ENCODE measurements around the gene SND1.

Gene SND1

DNA sequence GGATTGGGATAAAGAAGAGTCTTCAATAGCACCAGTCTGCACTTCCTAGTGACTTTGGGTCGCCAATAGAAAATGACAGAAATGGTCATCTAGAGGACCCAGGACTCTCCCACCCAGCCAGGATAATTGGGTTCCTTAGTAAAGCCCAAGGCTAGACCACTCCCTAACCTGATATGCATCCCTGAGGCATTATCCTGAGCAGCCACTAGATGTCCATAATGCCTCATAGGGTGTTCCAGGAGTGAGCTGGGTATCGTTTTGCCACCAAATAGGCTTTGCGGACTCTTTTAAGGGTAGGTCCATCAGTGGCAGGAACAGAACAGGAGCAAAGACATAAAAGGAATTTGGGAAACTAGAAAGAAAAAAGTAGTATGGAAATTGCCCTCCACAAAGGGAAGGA, 383.7 kb downstream of the SND1 start:
- Histone ChIP-seq H3K4me3 (ENCODE audit: low read depth, low read length) (no peak overlapping the region), H3K4me1 (ENCODE audit: control insufficient read depth, insufficient read depth, low read length) (peaks cover 6% of the 10 kb centered on the region)

DNA sequence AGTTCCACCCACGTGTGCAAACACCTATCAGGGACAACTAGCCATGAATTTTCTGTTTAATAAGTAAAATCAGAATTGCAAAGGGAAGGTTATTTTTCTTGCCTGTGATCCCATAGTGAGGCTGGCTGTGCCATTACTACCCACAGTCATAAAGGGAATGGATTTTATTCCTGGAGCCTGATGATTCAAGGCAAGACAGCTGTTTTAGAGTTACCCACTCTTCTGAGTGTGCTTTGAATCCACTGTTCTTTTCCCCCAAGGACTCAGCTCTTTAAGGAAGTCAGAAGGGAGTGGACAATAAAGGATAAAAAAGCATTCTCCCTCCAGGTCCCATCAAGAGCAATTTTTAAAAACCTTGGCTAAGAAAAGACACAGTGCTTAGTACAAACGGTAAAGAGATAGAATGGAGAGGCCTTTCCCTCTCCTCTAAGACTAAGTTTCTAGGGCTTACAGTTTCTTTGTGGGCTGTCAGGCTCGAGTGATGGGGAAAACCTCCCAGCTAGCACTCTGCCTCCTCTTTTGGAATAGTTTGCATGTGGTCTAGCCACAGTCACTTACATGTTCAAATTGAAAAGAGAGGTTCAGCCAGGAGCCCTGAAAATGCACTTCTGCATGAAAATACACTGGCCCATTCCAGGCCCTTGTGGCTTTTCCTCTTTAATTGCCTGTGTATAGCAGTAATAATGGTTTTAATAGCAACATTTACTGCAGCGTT, 384.4 kb downstream of the SND1 start:
- H3K27ac ChIP-seq (ENCODE audit: low read depth, low read length) = no peak overlapping the region
- no peak overlapping the region for H3K4me3 ChIP-seq (ENCODE audit: low read depth, low read length)
- H3K4me1 ChIP-seq (ENCODE audit: control insufficient read depth, insufficient read depth, low read length) = peaks cover 6% of the 10 kb centered on the region
- no peak overlapping the region for H3K9ac ChIP-seq (ENCODE audit: low read depth, low read length)
- H3K36me3 ChIP-seq (ENCODE audit: control insufficient read depth, insufficient read depth, low read length) = no peaks in the 10 kb centered on the region
- H3K27me3 ChIP-seq (ENCODE audit: control insufficient read depth, insufficient read depth, low read length) = peaks cover 21% of the 10 kb centered on the region
- no peaks in the 10 kb centered on the region for H3K9me3 ChIP-seq (ENCODE audit: control insufficient read depth, insufficient read depth, low read length)

More for the DNA sequence above, 383.7 kb downstream of the SND1 start:
- Histone ChIP-seq H3K9ac (ENCODE audit: low read depth, low read length) (no peak overlapping the region), H3K36me3 (ENCODE audit: control insufficient read depth, insufficient read depth, low read length) (no peaks in the 10 kb centered on the region), H3K27ac (ENCODE audit: low read depth, low read length) (no peak overlapping the region), H3K27me3 (ENCODE audit: control insufficient read depth, insufficient read depth, low read length) (peaks cover 21% of the 10 kb centered on the region), H3K9me3 (ENCODE audit: control insufficient read depth, insufficient read depth, low read length) (no peaks in the 10 kb centered on the region)

DNA sequence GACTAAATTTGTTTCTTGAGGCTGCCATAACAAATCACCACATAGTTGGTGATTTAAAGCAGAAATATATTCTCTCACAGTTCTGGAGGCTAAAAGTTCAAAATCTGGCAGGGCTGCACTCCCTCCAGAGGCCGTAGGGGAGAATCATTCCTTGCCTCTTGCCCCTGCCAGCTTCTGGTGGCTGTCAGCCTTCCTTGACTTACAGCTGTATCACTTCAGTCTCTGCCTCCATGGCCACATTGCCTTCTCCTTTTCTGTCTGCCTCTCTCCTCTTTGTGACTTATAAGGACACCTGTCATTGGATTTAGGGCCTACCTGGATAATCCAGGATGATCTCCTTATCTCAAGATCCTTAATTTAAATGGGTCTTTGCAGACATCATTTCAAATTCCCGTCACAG, 385.1 kb downstream of the SND1 start:
- Histone ChIP-seq H3K27me3 (ENCODE audit: control insufficient read depth, insufficient read depth, low read length) (peaks cover 17% of the 10 kb centered on the region), H3K4me1 (ENCODE audit: control insufficient read depth, insufficient read depth, low read length) (peaks cover 6% of the 10 kb centered on the region), H3K27ac (ENCODE audit: low read depth, low read length) (no peak overlapping the region), H3K9me3 (ENCODE audit: control insufficient read depth, insufficient read depth, low read length) (no peaks in the 10 kb centered on the region), H3K4me3 (ENCODE audit: low read depth, low read length) (no peak overlapping the region), H3K36me3 (ENCODE audit: control insufficient read depth, insufficient read depth, low read length) (no peaks in the 10 kb centered on the region), H3K9ac (ENCODE audit: low read depth, low read length) (no peak overlapping the region)

DNA sequence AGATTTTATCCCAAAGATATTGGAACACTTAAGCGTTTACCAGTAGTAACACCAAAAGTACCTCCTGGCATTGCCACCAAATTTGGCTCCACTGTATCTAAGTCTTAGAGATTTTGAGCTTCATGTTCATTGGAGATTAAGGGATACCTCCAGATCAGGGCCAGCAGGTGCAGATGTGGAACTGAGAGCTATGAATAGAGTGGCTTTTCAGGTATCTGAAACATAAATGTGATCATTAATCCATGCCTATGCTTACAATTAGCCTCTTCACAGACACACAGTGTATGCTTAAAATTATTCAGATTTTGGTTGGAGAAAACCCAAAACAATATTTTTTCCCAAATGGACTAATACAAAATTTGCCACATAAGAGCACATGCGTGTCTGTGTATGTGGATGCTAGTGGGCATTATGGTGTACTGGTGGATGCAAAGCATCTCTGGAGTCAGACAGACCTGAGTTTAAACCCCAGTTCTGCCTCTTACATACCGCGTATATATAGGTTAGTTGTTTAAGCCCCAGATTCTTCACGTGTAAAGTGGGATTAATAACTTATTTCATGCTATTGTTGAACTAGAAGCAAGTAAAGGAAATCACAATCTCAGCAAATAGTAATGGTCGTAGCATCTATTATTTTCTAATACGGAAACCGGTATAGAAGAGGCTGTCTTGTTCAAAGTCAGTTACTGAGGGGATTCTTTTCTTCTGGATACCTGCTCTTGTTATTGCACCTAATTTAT, 386.1 kb downstream of the SND1 start:
- Histone ChIP-seq H3K36me3 (ENCODE audit: control insufficient read depth, insufficient read depth, low read length) (0 out of 2 replicates have a peak, but pooled peaks cover 4% of the 10 kb centered on the region), H3K4me3 (ENCODE audit: low read depth, low read length) (no peak overlapping the region), H3K27ac (ENCODE audit: low read depth, low read length) (no peak overlapping the region), H3K9ac (ENCODE audit: low read depth, low read length) (no peak overlapping the region), H3K4me1 (ENCODE audit: control insufficient read depth, insufficient read depth, low read length) (peaks cover 3% of the 10 kb centered on the region), H3K27me3 (ENCODE audit: control insufficient read depth, insufficient read depth, low read length) (peaks cover 8% of the 10 kb centered on the region), H3K9me3 (ENCODE audit: control insufficient read depth, insufficient read depth, low read length) (no peaks in the 10 kb centered on the region)

DNA sequence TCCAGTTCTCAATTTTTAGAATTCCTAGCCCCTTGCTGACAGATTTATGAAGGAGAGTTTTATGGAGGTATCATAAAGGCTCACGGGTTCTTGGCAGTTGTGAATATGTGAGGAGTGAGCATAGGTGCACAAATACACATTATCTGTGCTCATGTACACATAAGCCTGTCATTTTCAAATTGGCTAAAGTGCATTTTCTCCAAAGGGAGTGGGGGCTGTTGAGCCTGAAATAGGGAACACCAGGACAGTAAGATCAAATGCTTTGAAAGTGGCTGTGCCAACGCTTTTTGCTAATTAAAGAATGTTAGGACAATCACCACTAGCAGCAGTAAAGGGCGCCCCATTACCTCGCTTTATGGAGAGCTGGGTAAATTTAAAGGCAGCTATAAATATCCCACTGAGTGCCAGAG, 387.6 kb downstream of the SND1 start:
- no peaks in the 10 kb centered on the region for H3K27me3 ChIP-seq (ENCODE audit: control insufficient read depth, insufficient read depth, low read length)
- H3K4me3 ChIP-seq (ENCODE audit: low read depth, low read length) = no peak overlapping the region
- H3K4me1 ChIP-seq (ENCODE audit: control insufficient read depth, insufficient read depth, low read length) = no peaks in the 10 kb centered on the region
- 0 out of 2 replicates have a peak, but pooled peaks cover 4% of the 10 kb centered on the region for H3K36me3 ChIP-seq (ENCODE audit: control insufficient read depth, insufficient read depth, low read length)
- no peak overlapping the region for H3K27ac ChIP-seq (ENCODE audit: low read depth, low read length)
- no peak overlapping the region for H3K9ac ChIP-seq (ENCODE audit: low read depth, low read length)
- H3K9me3 ChIP-seq (ENCODE audit: control insufficient read depth, insufficient read depth, low read length) = no peaks in the 10 kb centered on the region

DNA sequence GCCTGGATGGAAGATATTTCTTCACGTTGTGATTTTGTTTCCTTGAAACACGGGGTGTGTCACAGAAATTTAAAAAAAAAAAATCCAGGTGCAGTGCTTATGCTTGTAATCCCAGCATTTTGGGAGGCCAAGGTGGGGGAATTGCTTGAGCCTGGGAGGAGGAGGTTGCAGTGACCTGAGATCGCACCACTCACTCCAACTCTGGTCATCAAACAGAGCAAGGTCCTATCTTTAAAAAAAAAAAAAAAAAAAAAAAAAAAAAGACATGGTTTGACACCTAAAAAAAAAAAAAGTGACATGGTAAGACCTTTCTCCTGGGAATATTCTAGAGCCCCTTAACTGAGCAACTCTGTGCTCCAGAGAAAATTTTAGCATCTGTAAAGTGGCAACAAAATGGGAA, 388.2 kb downstream of the SND1 start:
- H3K4me3 ChIP-seq (ENCODE audit: low read depth, low read length) = no peak overlapping the region
- H3K27me3 ChIP-seq (ENCODE audit: control insufficient read depth, insufficient read depth, low read length) = no peaks in the 10 kb centered on the region
- H3K27ac ChIP-seq (ENCODE audit: low read depth, low read length) = no peak overlapping the region
- 0 out of 2 replicates have a peak, but pooled peaks cover 4% of the 10 kb centered on the region for H3K36me3 ChIP-seq (ENCODE audit: control insufficient read depth, insufficient read depth, low read length)
- H3K9ac ChIP-seq (ENCODE audit: low read depth, low read length) = no peak overlapping the region
- no peaks in the 10 kb centered on the region for H3K4me1 ChIP-seq (ENCODE audit: control insufficient read depth, insufficient read depth, low read length)
- H3K9me3 ChIP-seq (ENCODE audit: control insufficient read depth, insufficient read depth, low read length) = no peaks in the 10 kb centered on the region

DNA sequence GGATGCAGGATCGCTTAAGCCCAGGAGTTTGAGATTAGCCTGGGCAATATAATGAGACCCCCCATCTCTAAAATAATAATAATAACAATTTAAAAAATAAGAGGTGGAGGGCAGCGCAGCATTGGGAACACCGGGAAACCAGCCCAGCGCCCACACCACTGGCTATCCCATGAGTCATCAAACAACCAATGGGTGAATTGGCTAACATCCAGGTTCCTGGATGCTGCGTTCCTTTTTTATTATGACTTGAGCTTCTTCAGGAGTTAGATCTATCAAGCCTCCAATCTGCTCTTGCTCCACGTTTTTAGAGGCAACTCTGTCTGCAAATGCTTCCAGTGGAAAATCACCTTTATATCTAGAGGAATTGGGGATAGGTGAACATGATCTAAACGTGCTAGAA, 389.2 kb downstream of the SND1 start:
- no peaks in the 10 kb centered on the region for H3K27me3 ChIP-seq (ENCODE audit: control insufficient read depth, insufficient read depth, low read length)
- H3K36me3 ChIP-seq (ENCODE audit: control insufficient read depth, insufficient read depth, low read length) = 0 out of 2 replicates have a peak, but pooled peaks cover 4% of the 10 kb centered on the region
- no peak overlapping the region for H3K4me3 ChIP-seq (ENCODE audit: low read depth, low read length)
- H3K27ac ChIP-seq (ENCODE audit: low read depth, low read length) = no peak overlapping the region
- H3K4me1 ChIP-seq (ENCODE audit: control insufficient read depth, insufficient read depth, low read length) = no peaks in the 10 kb centered on the region
- H3K9me3 ChIP-seq (ENCODE audit: control insufficient read depth, insufficient read depth, low read length) = no peaks in the 10 kb centered on the region
- no peak overlapping the region for H3K9ac ChIP-seq (ENCODE audit: low read depth, low read length)

DNA sequence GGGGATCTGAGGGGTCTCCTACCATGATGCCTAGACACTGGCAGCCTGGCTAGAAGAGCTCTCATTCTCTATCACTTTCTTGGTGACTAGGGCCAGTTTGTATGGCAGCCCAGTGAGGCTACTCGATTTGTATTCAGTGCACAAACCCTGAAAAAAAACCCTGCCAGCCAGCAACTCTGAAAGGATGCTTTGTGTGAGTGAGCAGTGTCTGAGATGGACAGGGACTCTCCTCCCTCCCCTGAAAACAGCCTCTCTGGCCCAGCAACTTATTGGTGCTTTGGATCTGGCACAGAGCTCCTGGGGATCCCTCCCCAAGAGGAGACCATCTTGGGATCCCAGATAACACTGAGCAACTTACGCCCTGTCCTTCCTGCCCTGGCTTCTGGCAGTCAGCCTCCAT, 390.0 kb downstream of the SND1 start:
- Histone ChIP-seq H3K4me3 (ENCODE audit: low read depth, low read length) (no peak overlapping the region), H3K27me3 (ENCODE audit: control insufficient read depth, insufficient read depth, low read length) (no peaks in the 10 kb centered on the region), H3K9me3 (ENCODE audit: control insufficient read depth, insufficient read depth, low read length) (no peaks in the 10 kb centered on the region), H3K27ac (ENCODE audit: low read depth, low read length) (no peak overlapping the region), H3K9ac (ENCODE audit: low read depth, low read length) (no peak overlapping the region), H3K4me1 (ENCODE audit: control insufficient read depth, insufficient read depth, low read length) (no peaks in the 10 kb centered on the region), H3K36me3 (ENCODE audit: control insufficient read depth, insufficient read depth, low read length) (0 out of 2 replicates have a peak, but pooled peaks cover 4% of the 10 kb centered on the region)

DNA sequence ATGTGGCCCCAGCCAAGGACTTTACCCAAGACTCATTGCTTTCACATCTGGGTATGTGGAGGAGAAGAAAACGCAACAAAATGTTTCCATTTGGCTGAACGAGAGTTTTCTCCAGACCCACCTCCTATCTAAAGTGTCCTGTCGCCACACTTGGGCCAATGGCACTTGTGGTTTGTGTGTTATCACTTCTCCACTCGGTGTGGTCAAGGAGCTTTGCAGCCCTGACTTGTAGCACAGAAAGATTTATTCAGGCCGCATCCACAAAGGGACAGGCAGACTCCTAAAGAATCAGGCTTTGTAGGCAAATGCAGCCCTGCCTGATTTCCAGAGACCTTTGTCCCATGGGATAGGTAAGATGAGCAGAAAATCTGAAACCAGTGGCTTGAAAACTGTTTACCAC, 392.1 kb downstream of the SND1 start:
- Histone ChIP-seq H3K9me3 (ENCODE audit: control insufficient read depth, insufficient read depth, low read length) (no peaks in the 10 kb centered on the region), H3K4me3 (ENCODE audit: low read depth, low read length) (no peak overlapping the region), H3K4me1 (ENCODE audit: control insufficient read depth, insufficient read depth, low read length) (no peaks in the 10 kb centered on the region), H3K9ac (ENCODE audit: low read depth, low read length) (no peak overlapping the region), H3K36me3 (ENCODE audit: control insufficient read depth, insufficient read depth, low read length) (0 out of 2 replicates have a peak, but pooled peaks cover 4% of the 10 kb centered on the region), H3K27ac (ENCODE audit: low read depth, low read length) (no peak overlapping the region), H3K27me3 (ENCODE audit: control insufficient read depth, insufficient read depth, low read length) (no peaks in the 10 kb centered on the region)

DNA sequence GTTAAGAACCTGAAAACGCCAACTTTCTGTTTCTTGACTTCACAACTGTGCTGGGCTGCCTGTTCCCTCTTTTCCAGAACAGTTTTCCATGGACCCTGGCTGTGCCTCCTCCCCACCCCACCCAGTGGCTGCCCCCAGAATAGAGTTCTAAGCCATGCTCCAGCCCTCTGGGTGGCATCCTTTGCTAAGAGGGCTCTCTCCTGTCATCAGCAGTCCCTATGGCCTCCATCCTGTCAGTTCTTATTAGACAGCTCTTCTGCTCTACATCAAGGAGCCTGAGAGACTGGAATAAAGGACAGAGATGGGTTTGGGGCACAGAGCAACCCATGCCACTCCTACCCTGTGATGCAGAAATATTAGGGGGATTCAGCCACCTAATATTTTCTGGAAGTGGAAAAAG, 393.2 kb downstream of the SND1 start:
- H3K4me1 ChIP-seq (ENCODE audit: control insufficient read depth, insufficient read depth, low read length) = no peaks in the 10 kb centered on the region
- no peak overlapping the region for H3K9ac ChIP-seq (ENCODE audit: low read depth, low read length)
- H3K27ac ChIP-seq (ENCODE audit: low read depth, low read length) = no peak overlapping the region
- no peaks in the 10 kb centered on the region for H3K9me3 ChIP-seq (ENCODE audit: control insufficient read depth, insufficient read depth, low read length)
- 0 out of 2 replicates have a peak, but pooled peaks cover 4% of the 10 kb centered on the region for H3K36me3 ChIP-seq (ENCODE audit: control insufficient read depth, insufficient read depth, low read length)
- H3K4me3 ChIP-seq (ENCODE audit: low read depth, low read length) = no peak overlapping the region
- H3K27me3 ChIP-seq (ENCODE audit: control insufficient read depth, insufficient read depth, low read length) = no peaks in the 10 kb centered on the region

DNA sequence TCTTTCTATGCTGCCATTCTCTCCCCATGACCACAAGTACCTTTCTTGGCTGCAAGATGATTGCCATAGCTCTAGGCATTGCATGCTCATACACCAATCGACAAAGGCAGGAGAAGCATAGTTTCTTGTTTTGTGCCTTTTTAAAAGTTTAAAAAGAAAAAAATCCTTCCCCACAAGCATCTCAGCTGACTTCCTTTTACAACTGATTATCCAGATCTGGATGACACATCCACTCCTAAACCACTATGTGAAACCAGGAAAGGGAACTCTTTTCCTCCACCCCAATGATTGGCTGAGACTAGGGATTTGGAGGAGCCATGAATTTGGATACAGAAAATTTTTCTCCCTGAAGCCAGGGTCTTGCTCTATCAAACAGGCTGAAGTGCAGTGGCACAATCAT, 393.8 kb downstream of the SND1 start:
- no peak overlapping the region for H3K27ac ChIP-seq (ENCODE audit: low read depth, low read length)
- H3K4me3 ChIP-seq (ENCODE audit: low read depth, low read length) = no peak overlapping the region
- H3K36me3 ChIP-seq (ENCODE audit: control insufficient read depth, insufficient read depth, low read length) = 0 out of 2 replicates have a peak, but pooled peaks cover 4% of the 10 kb centered on the region
- H3K9me3 ChIP-seq (ENCODE audit: control insufficient read depth, insufficient read depth, low read length) = no peaks in the 10 kb centered on the region
- no peaks in the 10 kb centered on the region for H3K27me3 ChIP-seq (ENCODE audit: control insufficient read depth, insufficient read depth, low read length)
- no peak overlapping the region for H3K9ac ChIP-seq (ENCODE audit: low read depth, low read length)
- H3K4me1 ChIP-seq (ENCODE audit: control insufficient read depth, insufficient read depth, low read length) = no peaks in the 10 kb centered on the region

Measured in HUES48 (cell line).